GM20000 (cell line): ENCODE measurements around the gene SH3PXD2A.

Source experiments
- DNase-seq: peaks from one replicate; pipeline ENCODE4 v3.0.0; 2012; ENCODE audit warnings: low spot score
- CTCF ChIP-seq: IDR thresholded peaks from 2 replicates; pipeline ENCODE4 v1.5.1; 2012; ENCODE audit warnings: mild to moderate bottlenecking, control low read depth; ENCODE audit errors: extremely low read depth, missing control alignments

SH3PXD2A gene

GRCh38 chr10:103720328-103720963 is 134.9 kb downstream of the SH3PXD2A start:
- no peak for TF ChIP-seq CTCF
- DNase-seq: no peak

- TF ChIP-seq CTCF: no peak
- DNase-seq: no peak
These were observed 136.3 kb downstream of the SH3PXD2A start for GRCh38 chr10:103719036-103719435.

GRCh38 chr10:103718247-103718620 is 137.1 kb downstream of the SH3PXD2A start:
- no peak for DNase-seq
- no peak for TF ChIP-seq CTCF

- DNase-seq: no peak
- TF ChIP-seq CTCF: no peak
These were observed 137.8 kb downstream of the SH3PXD2A start for GRCh38 chr10:103717341-103718246.

GRCh38 chr10:103716206-103717160 is 138.9 kb downstream of the SH3PXD2A start:
- no peak for TF ChIP-seq CTCF
- no peak for DNase-seq

GRCh38 chr10:103715430-103715829 is 139.9 kb downstream of the SH3PXD2A start:
- no peak for DNase-seq
- TF ChIP-seq CTCF: no peak
